GM12878 (cell line): ENCODE data around the gene IL6R. TPM values are rescaled to one million over a fixed set of nuclear protein-coding genes. Genes with fewer than 3 reads are reported as not detected.

ENCODE experiments used
- ATF7 ChIP-seq: fragments of 450-650 bp; IDR thresholded peaks from 2 replicates; pipeline ENCODE4 v1.6.1; 2016; ENCODE audit warnings: low read depth, mild to moderate bottlenecking
- BACH1 ChIP-seq: fragments of 450-650 bp; IDR thresholded peaks from 2 replicates; pipeline ENCODE4 v1.6.1; 2017; ENCODE audit warnings: mild to moderate bottlenecking, borderline replicate concordance
- BMI1 ChIP-seq: fragments of 450-650 bp; IDR thresholded peaks from 2 replicates; pipeline ENCODE4 v1.6.1; 2016; ENCODE audit warnings: mild to moderate bottlenecking, moderate library complexity, borderline replicate concordance
- BRCA1 ChIP-seq: IDR thresholded peaks from 2 replicates; pipeline ENCODE4 v1.6.1; 2011; ENCODE audit warnings: low read depth, low read length, improper control_type of control experiment
- CBX3 ChIP-seq: fragments of 200-600 bp; sonication (generic); IDR thresholded peaks from 2 replicates; pipeline ENCODE4 v1.6.1; 2016; ENCODE audit warnings: low read depth, borderline replicate concordance
- CREB1 ChIP-seq: IDR thresholded peaks from 2 replicates; pipeline ENCODE4 v1.6.1; 2012; ENCODE audit warnings: low read depth, mild to moderate bottlenecking, inconsistent platforms
- EGR1 ChIP-seq, 2 experiments: IDR thresholded peaks; 1 replicate in 1 of 2; 2 replicates in 1 of 2; pipeline ENCODE4 v1.6.1; 2011 to 2012; ENCODE audit warnings: low read depth in 2 of 2, low read length in 2 of 2, borderline replicate concordance in 1 of 2, mild to moderate bottlenecking in 1 of 2, moderate library complexity in 1 of 2
- HDAC2 ChIP-seq: fragments of 200-600 bp; sonication (generic); IDR thresholded peaks from 2 replicates; pipeline ENCODE4 v1.6.1; 2017
- KDM1A ChIP-seq: fragments of 200-600 bp; sonication (generic); IDR thresholded peaks from 2 replicates; pipeline ENCODE4 v1.6.1; 2016; ENCODE audit warnings: borderline replicate concordance
- LARP7 ChIP-seq: fragments of 450-650 bp; IDR thresholded peaks from 2 replicates; pipeline ENCODE4 v1.6.1; 2017; ENCODE audit warnings: mild to moderate bottlenecking
- MXI1 ChIP-seq: fragments of 150-350 bp; IDR thresholded peaks from 2 replicates; pipeline ENCODE4 v1.6.1; 2011; ENCODE audit warnings: low read depth, mild to moderate bottlenecking, inconsistent platforms, low read length, improper control_type of control experiment
- MYB ChIP-seq: fragments of 150-350 bp; IDR thresholded peaks from 2 replicates; pipeline ENCODE4 v1.6.1; 2014; ENCODE audit warnings: mild to moderate bottlenecking, low read depth, low read length, borderline replicate concordance
- NR2C1 ChIP-seq: fragments of 450-650 bp; IDR thresholded peaks from 2 replicates; pipeline ENCODE4 v1.6.1; 2017; ENCODE audit warnings: antibody characterized with exemption, mild to moderate bottlenecking, moderate library complexity
- PAX5 ChIP-seq: IDR thresholded peaks from 2 replicates; pipeline ENCODE4 v1.6.1; 2011; ENCODE audit warnings: low read depth, low read length, borderline replicate concordance
- POU2F2 ChIP-seq: IDR thresholded peaks from 3 replicates; pipeline ENCODE4 v1.6.1; 2011; ENCODE audit warnings: low read depth, mild to moderate bottlenecking, low read length, borderline replicate concordance
- RUNX3 ChIP-seq: IDR thresholded peaks from 2 replicates; pipeline ENCODE4 v1.6.1; 2012; ENCODE audit warnings: low read length, inconsistent platforms
- STAT3 ChIP-seq: IDR thresholded peaks from 2 replicates; pipeline ENCODE4 v1.6.1; 2011; ENCODE audit warnings: low read depth, low read length, improper control_type of control experiment
- ZNF384 ChIP-seq: IDR thresholded peaks from 2 replicates; pipeline ENCODE4 v1.6.1; 2012; ENCODE audit warnings: low read depth, mild to moderate bottlenecking, low read length, improper control_type of control experiment, borderline replicate concordance
- polyA plus RNA-seq, 11 experiments: library from polyadenylated mRNA; depleted of rRNA in 4 of 11; unstranded in 6 of 11; stranded (reverse) in 5 of 11; fragments of >200 nt; fragmentation: Nextera tagmentation in 4 of 11; fragmentation: Illumina TruSeq in 1 of 11; extraction: Ambion mirVana in 4 of 11; extraction: Trizol in 1 of 11; gene quantifications; 1 replicate in 1 of 11; 2 replicates in 10 of 11; pipeline versions ENCODE4 v1.2.1 to v1.2.3, GENCODE V29; 2011 to 2016; ENCODE audit warnings: inconsistent platforms in 2 of 11, missing spikeins in 2 of 11, low read depth in 1 of 11
- total RNA-seq, 4 experiments: library from RNA; depleted of rRNA in 3 of 4; stranded (reverse); fragments of >200 nt in 3 of 4; fragmentation: Illumina TruSeq in 1 of 4; extraction: Trizol in 1 of 4; gene quantifications; 2 replicates each; pipeline versions ENCODE4 v1.2.1 to v1.2.3, GENCODE V29; 2013 to 2021
- TF ChIP-seq, protein P1 (sequence below): fragments of 450-650 bp; IDR thresholded peaks from 2 replicates; pipeline ENCODE4 v1.6.1; 2018; ENCODE audit warnings: mild to moderate bottlenecking, low read depth, moderate library complexity; ENCODE audit not compliant: partially characterized antibody
- TF ChIP-seq, protein P2 (sequence below): fragments of 450-650 bp; conservative IDR thresholded peaks from 2 replicates; pipeline ENCODE4 v1.6.1; 2017; ENCODE audit warnings: mild to moderate bottlenecking, moderate library complexity
- TF ChIP-seq, protein P3 (sequence below): fragments of 150-350 bp; IDR thresholded peaks from 2 replicates; pipeline ENCODE4 v1.6.1; 2016; ENCODE audit warnings: low read depth, low read length
- TF ChIP-seq, protein P4 (sequence below): fragments of 450-650 bp; IDR thresholded peaks from 2 replicates; pipeline ENCODE4 v1.6.1; 2018; ENCODE audit warnings: borderline replicate concordance, mild to moderate bottlenecking; ENCODE audit not compliant: partially characterized antibody

The IL6R gene
- total and polyA plus RNA-seq, 10 of the 15 experiments (the other 5 are each of a cell fraction or from before 2014, with no cell fraction given) = 1.9 to 43.4 (median 17.5) TPM

DNA sequence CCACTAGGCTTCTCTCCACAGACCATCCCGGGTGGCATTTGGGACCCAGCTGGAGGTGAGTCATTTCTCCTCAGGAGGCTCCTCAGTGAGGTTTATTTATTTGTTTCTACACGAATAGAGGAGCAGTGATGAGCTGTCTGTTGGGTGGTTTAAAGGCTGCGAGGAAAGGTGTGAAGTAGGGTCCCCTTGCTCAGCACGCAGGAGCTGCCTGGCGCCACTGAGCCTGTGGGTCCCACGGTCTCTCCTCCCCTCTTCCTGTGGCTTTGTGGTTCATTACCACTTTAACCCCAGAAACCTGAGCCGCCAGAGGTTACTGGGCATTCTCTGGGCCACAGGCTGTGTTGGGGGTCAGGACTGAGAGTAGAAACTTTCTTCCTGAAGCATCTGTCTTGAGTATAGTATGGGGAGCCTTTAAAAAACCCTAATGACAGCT, 39.9 kb downstream of the IL6R start (continued):
- TF ChIP-seq, protein P1, sequence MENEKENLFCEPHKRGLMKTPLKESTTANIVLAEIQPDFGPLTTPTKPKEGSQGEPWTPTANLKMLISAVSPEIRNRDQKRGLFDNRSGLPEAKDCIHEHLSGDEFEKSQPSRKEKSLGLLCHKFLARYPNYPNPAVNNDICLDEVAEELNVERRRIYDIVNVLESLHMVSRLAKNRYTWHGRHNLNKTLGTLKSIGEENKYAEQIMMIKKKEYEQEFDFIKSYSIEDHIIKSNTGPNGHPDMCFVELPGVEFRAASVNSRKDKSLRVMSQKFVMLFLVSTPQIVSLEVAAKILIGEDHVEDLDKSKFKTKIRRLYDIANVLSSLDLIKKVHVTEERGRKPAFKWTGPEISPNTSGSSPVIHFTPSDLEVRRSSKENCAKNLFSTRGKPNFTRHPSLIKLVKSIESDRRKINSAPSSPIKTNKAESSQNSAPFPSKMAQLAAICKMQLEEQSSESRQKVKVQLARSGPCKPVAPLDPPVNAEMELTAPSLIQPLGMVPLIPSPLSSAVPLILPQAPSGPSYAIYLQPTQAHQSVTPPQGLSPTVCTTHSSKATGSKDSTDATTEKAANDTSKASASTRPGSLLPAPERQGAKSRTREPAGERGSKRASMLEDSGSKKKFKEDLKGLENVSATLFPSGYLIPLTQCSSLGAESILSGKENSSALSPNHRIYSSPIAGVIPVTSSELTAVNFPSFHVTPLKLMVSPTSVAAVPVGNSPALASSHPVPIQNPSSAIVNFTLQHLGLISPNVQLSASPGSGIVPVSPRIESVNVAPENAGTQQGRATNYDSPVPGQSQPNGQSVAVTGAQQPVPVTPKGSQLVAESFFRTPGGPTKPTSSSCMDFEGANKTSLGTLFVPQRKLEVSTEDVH = no peak
- TF ChIP-seq, protein P2, sequence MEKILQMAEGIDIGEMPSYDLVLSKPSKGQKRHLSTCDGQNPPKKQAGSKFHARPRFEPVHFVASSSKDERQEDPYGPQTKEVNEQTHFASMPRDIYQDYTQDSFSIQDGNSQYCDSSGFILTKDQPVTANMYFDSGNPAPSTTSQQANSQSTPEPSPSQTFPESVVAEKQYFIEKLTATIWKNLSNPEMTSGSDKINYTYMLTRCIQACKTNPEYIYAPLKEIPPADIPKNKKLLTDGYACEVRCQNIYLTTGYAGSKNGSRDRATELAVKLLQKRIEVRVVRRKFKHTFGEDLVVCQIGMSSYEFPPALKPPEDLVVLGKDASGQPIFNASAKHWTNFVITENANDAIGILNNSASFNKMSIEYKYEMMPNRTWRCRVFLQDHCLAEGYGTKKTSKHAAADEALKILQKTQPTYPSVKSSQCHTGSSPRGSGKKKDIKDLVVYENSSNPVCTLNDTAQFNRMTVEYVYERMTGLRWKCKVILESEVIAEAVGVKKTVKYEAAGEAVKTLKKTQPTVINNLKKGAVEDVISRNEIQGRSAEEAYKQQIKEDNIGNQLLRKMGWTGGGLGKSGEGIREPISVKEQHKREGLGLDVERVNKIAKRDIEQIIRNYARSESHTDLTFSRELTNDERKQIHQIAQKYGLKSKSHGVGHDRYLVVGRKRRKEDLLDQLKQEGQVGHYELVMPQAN = no peak
- TF ChIP-seq BRCA1 (no peak), POU2F2 (no peak), ATF7 (no peak), CBX3 (no peak), NR2C1 (no peak), EGR1 (IDR thresholded peaks at IDR 0.05; ENCODE audit: borderline replicate concordance in 1 of 2, low read depth in 2 of 2, low read length in 2 of 2) (no peak), MXI1 (no peak), ZNF384 (no peak), LARP7 (no peak), RUNX3 (peak; percentile 99), CREB1 (no peak; the same call in 1 of the 2 replicates), HDAC2 (no peak), STAT3 (no peak), KDM1A (no peak), MYB (no peak), BMI1 (no peak), PAX5 (peak; percentile 42; the same call in 1 of the 2 replicates), BACH1 (no peak)
- TF ChIP-seq, protein P3, sequence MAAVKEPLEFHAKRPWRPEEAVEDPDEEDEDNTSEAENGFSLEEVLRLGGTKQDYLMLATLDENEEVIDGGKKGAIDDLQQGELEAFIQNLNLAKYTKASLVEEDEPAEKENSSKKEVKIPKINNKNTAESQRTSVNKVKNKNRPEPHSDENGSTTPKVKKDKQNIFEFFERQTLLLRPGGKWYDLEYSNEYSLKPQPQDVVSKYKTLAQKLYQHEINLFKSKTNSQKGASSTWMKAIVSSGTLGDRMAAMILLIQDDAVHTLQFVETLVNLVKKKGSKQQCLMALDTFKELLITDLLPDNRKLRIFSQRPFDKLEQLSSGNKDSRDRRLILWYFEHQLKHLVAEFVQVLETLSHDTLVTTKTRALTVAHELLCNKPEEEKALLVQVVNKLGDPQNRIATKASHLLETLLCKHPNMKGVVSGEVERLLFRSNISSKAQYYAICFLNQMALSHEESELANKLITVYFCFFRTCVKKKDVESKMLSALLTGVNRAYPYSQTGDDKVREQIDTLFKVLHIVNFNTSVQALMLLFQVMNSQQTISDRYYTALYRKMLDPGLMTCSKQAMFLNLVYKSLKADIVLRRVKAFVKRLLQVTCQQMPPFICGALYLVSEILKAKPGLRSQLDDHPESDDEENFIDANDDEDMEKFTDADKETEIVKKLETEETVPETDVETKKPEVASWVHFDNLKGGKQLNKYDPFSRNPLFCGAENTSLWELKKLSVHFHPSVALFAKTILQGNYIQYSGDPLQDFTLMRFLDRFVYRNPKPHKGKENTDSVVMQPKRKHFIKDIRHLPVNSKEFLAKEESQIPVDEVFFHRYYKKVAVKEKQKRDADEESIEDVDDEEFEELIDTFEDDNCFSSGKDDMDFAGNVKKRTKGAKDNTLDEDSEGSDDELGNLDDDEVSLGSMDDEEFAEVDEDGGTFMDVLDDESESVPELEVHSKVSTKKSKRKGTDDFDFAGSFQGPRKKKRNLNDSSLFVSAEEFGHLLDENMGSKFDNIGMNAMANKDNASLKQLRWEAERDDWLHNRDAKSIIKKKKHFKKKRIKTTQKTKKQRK = no peak
- TF ChIP-seq, protein P4, sequence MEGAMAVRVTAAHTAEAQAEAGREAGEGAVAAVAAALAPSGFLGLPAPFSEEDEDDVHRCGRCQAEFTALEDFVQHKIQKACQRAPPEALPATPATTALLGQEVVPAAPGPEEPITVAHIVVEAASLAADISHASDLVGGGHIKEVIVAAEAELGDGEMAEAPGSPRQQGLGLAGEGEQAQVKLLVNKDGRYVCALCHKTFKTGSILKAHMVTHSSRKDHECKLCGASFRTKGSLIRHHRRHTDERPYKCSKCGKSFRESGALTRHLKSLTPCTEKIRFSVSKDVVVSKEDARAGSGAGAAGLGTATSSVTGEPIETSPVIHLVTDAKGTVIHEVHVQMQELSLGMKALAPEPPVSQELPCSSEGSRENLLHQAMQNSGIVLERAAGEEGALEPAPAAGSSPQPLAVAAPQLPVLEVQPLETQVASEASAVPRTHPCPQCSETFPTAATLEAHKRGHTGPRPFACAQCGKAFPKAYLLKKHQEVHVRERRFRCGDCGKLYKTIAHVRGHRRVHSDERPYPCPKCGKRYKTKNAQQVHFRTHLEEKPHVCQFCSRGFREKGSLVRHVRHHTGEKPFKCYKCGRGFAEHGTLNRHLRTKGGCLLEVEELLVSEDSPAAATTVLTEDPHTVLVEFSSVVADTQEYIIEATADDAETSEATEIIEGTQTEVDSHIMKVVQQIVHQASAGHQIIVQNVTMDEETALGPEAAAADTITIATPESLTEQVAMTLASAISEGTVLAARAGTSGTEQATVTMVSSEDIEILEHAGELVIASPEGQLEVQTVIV = no peak
